ENCODE measurements around the gene TMEM129.

The TMEM129 gene

GRCh38 chr4:1758306-1759121, 37.4 kb upstream of the TMEM129 start:
- DNase-seq (ENCODE audit: low read depth, low spot score), result no peak

- no peak for DNase-seq (ENCODE audit: low read depth, low spot score)
These were observed 36.7 kb upstream of the TMEM129 start for GRCh38 chr4:1757836-1758235.

- DNase-seq (ENCODE audit: low read depth, low spot score), result no peak
These were observed 36.0 kb upstream of the TMEM129 start for GRCh38 chr4:1756893-1757779.

GRCh38 chr4:1756079-1756478, 35.0 kb upstream of the TMEM129 start:
- DNase-seq (ENCODE audit: low read depth, low spot score), result no peak

GRCh38 chr4:1755297-1755696, 34.2 kb upstream of the TMEM129 start:
- DNase-seq (ENCODE audit: low read depth, low spot score), result no peak

GRCh38 chr4:1754336-1754735, 33.2 kb upstream of the TMEM129 start:
- DNase-seq (ENCODE audit: low read depth, low spot score), result no peak

GRCh38 chr4:1753697-1754311, 32.7 kb upstream of the TMEM129 start:
- no peak for DNase-seq (ENCODE audit: low read depth, low spot score)

GRCh38 chr4:1753294-1753696, 32.2 kb upstream of the TMEM129 start:
- no peak for DNase-seq (ENCODE audit: low read depth, low spot score)

GRCh38 chr4:1752284-1753041, 31.3 kb upstream of the TMEM129 start:
- no peak for DNase-seq (ENCODE audit: low read depth, low spot score)

GRCh38 chr4:1751919-1752283, 30.8 kb upstream of the TMEM129 start:
- DNase-seq (ENCODE audit: low read depth, low spot score), result no peak

- DNase-seq (ENCODE audit: low read depth, low spot score), result no peak
These were observed 30.2 kb upstream of the TMEM129 start for GRCh38 chr4:1751155-1751918.

- no peak for DNase-seq (ENCODE audit: low read depth, low spot score)
These were observed 29.4 kb upstream of the TMEM129 start for GRCh38 chr4:1750381-1751154.

- DNase-seq (ENCODE audit: low read depth, low spot score), result no peak
These were observed 28.7 kb upstream of the TMEM129 start for GRCh38 chr4:1749826-1750225.

- DNase-seq (ENCODE audit: low read depth, low spot score), result no peak
These were observed 28.2 kb upstream of the TMEM129 start for GRCh38 chr4:1749370-1749769.

GRCh38 chr4:1748465-1748995, 27.4 kb upstream of the TMEM129 start:
- no peak for DNase-seq (ENCODE audit: low read depth, low spot score)

- DNase-seq (ENCODE audit: low read depth, low spot score), result no peak
These were observed 26.5 kb upstream of the TMEM129 start for GRCh38 chr4:1747603-1747967.

- DNase-seq (ENCODE audit: low read depth, low spot score), result no peak
These were observed 25.9 kb upstream of the TMEM129 start for GRCh38 chr4:1746919-1747602.

GRCh38 chr4:1746265-1746691, 25.2 kb upstream of the TMEM129 start:
- DNase-seq (ENCODE audit: low read depth, low spot score), result no peak

- DNase-seq (ENCODE audit: low read depth, low spot score), result no peak
These were observed 24.6 kb upstream of the TMEM129 start for GRCh38 chr4:1745697-1746096.
